IMR-90 (cell line): ENCODE data around the gene NUDT5. TPM values are rescaled to one million over a fixed set of nuclear protein-coding genes. Genes with fewer than 3 reads are reported as not detected.
A peak's percentile ranks its signal among the peaks of the same experiment; 100 is the strongest.

Experiments
- ATAC-seq: fragments of 200-7000 bp; cut with Tn5 transposase; 2 replicates; pipeline ENCODE4 v1.9.1; 2020; ENCODE audit warnings: low read depth, mild to moderate bottlenecking, moderate library complexity
- BruUV-seq: library from RNA; stranded (reverse); fragments of 400-500 nt; replicated peaks from 2 replicates; lab custom pipeline; 2021; lab: Mats Ljungman, UMichigan
- CTCF ChIA-PET: fragments of 300-600 bp; formaldehyde crosslinking; extraction: SDS; loops from one replicate; lab custom pipeline; 2021; ENCODE audit warnings: antibody characterized with exemption; lab: Yijun Ruan, JAX
- POLR2A ChIA-PET: fragments of 300-600 bp; sonication (Branson Sonifier 250); formaldehyde crosslinking; loops from one replicate; lab custom pipeline; 2022; ENCODE audit warnings: antibody characterized with exemption; ENCODE audit not compliant: unreplicated experiment; lab: Charles Lee
- DNase-seq: peaks from one replicate; pipeline ENCODE4 v3.0.0; 2013
- H2AFZ ChIP-seq: replicated peaks from 2 replicates; pipeline ENCODE3; 2013; ENCODE audit warnings: low read length, mild to moderate bottlenecking; ENCODE audit not compliant: poor library complexity
- H2AK5ac ChIP-seq: 2 replicates; pipeline ENCODE4 v1.6.1; 2013; ENCODE audit warnings: low read depth, low read length, inconsistent platforms
- H2AK9ac ChIP-seq: replicated peaks from 2 replicates; pipeline ENCODE3; 2013; ENCODE audit warnings: mild to moderate bottlenecking, low read depth, low read length, moderate library complexity; ENCODE audit not compliant: poor library complexity
- H2BK120ac ChIP-seq: 2 replicates; pipeline ENCODE4 v1.6.1; 2013; ENCODE audit warnings: low read depth, low read length, inconsistent platforms
- H2BK15ac ChIP-seq: 3 replicates; pipeline ENCODE4 v1.6.1; 2013; ENCODE audit warnings: low read depth, low read length, inconsistent platforms
- H2BK20ac ChIP-seq: 2 replicates; pipeline ENCODE4 v1.6.1; 2013; ENCODE audit warnings: low read depth, mild to moderate bottlenecking, inconsistent platforms, low read length, moderate library complexity
- H2BK5ac ChIP-seq: 2 replicates; pipeline ENCODE4 v1.6.1; 2013; ENCODE audit warnings: mild to moderate bottlenecking, low read depth, low read length, inconsistent platforms; ENCODE audit not compliant: poor library complexity, severe bottlenecking
- H3K14ac ChIP-seq: replicated peaks from 2 replicates; pipeline ENCODE4 v1.6.1; 2013; ENCODE audit warnings: low read depth, low read length, inconsistent platforms
- H3K18ac ChIP-seq: 2 replicates; pipeline ENCODE4 v1.6.1; 2013; ENCODE audit warnings: low read depth, low read length, control low read depth
- H3K23ac ChIP-seq: 2 replicates; pipeline ENCODE4 v1.6.1; 2013; ENCODE audit warnings: low read depth, low read length, inconsistent platforms
- H3K27ac ChIP-seq: 2 replicates; pipeline ENCODE4 v1.5.1; 2013; ENCODE audit warnings: mild to moderate bottlenecking, control low read depth, low read length; ENCODE audit not compliant: insufficient read depth
- H3K27me3 ChIP-seq: 2 replicates; pipeline ENCODE4 v1.6.1; 2013; ENCODE audit warnings: low read length; ENCODE audit not compliant: control insufficient read depth, insufficient read depth
- H3K36me3 ChIP-seq: 2 replicates; pipeline ENCODE4 v1.6.1; 2013; ENCODE audit warnings: low read length, mixed read lengths; ENCODE audit not compliant: control insufficient read depth, insufficient read depth
- H3K4ac ChIP-seq: 2 replicates; pipeline ENCODE4 v1.6.1; 2013; ENCODE audit warnings: low read depth, low read length, inconsistent platforms
- H3K4me1 ChIP-seq: 2 replicates; pipeline ENCODE4 v1.6.1; 2013; ENCODE audit warnings: low read length, mixed read lengths; ENCODE audit not compliant: control insufficient read depth, insufficient read depth
- H3K4me2 ChIP-seq: 2 replicates; pipeline ENCODE4 v1.6.1; 2013; ENCODE audit warnings: low read depth, mild to moderate bottlenecking, control low read depth, low read length, moderate library complexity
- H3K4me3 ChIP-seq: 2 replicates; pipeline ENCODE4 v1.5.1; 2013; ENCODE audit warnings: low read depth, mild to moderate bottlenecking, control low read depth, low read length, moderate library complexity; ENCODE audit not compliant: insufficient read depth
- H3K56ac ChIP-seq: 2 replicates; pipeline ENCODE4 v1.6.1; 2013; ENCODE audit warnings: low read length, inconsistent platforms; ENCODE audit not compliant: insufficient read depth; ENCODE audit errors: extremely low read depth
- H3K79me1 ChIP-seq, 2 experiments: 2 replicates each; pipeline ENCODE4 v1.6.1; 2013; ENCODE audit warnings: low read length in 2 of 2, inconsistent platforms in 1 of 2, low read depth in 1 of 2
- H3K9ac ChIP-seq: 2 replicates; pipeline ENCODE4 v1.6.1; 2013; ENCODE audit warnings: low read depth, low read length, control low read depth
- H3K9me1 ChIP-seq: 2 replicates; pipeline ENCODE4 v1.6.1; 2013; ENCODE audit warnings: low read length, inconsistent platforms; ENCODE audit not compliant: insufficient read depth
- H3K9me3 ChIP-seq: 2 replicates; pipeline ENCODE4 v1.6.1; 2013; ENCODE audit warnings: low read length; ENCODE audit not compliant: control insufficient read depth, insufficient read depth
- H4K20me1 ChIP-seq: 2 replicates; pipeline ENCODE4 v1.6.1; 2013; ENCODE audit warnings: low read length, inconsistent platforms; ENCODE audit not compliant: insufficient read depth
- H4K5ac ChIP-seq: 2 replicates; pipeline ENCODE4 v1.6.1; 2013; ENCODE audit warnings: mild to moderate bottlenecking, low read depth, low read length, control low read depth
- H4K8ac ChIP-seq, 2 experiments: 2 replicates each; pipeline ENCODE4 v1.6.1; 2013; ENCODE audit warnings: low read depth in 2 of 2, low read length in 2 of 2, control low read depth in 1 of 2, inconsistent platforms in 1 of 2
- H4K91ac ChIP-seq: 2 replicates; pipeline ENCODE4 v1.6.1; 2013; ENCODE audit warnings: low read depth, low read length, inconsistent platforms; ENCODE audit not compliant: insufficient read depth
- CEBPB ChIP-seq: IDR thresholded peaks from 2 replicates; pipeline ENCODE4 v1.6.1; 2012; ENCODE audit warnings: low read depth, low read length, improper control_type of control experiment
- MAFK ChIP-seq: IDR thresholded peaks from 2 replicates; pipeline ENCODE4 v1.6.1; 2012; ENCODE audit warnings: low read depth, low read length, improper control_type of control experiment
- RAD21 ChIP-seq: IDR thresholded peaks from 2 replicates; pipeline ENCODE4 v1.6.1; 2012; ENCODE audit warnings: low read length, improper control_type of control experiment
- RFX5 ChIP-seq: IDR thresholded peaks from 2 replicates; pipeline ENCODE4 v1.8.0; 2012; ENCODE audit warnings: low read depth, mild to moderate bottlenecking, low read length, moderate library complexity
- WGBS, 2 experiments: methylation state at CpG; one replicate each; pipeline versions ENCODE4 v1.1.5 to v1.1.7; 2013; ENCODE audit warnings: missing lambda C conversion rate in 2 of 2; ENCODE audit not compliant: insufficient read length in 1 of 2; ENCODE audit errors: extremely low coverage in 2 of 2; 5-methylcytosine and 5-hydroxymethylcytosine counted together
- dilution Hi-C: fragments of 300-500 bp; cut with HindIII; formaldehyde crosslinking; loops from one replicate; pipeline ENCODE4 v1.14.3; 2018; ENCODE audit warnings: low sequenced_read_pairs; ENCODE audit not compliant: unreplicated experiment
- in situ Hi-C: fragments of 300-500 bp; cut with MboI; formaldehyde crosslinking; loops from 3 replicates; pipeline ENCODE4 v1.14.3; 2019; ENCODE audit warnings: low sequenced_read_pairs, inconsistent platforms, mixed read lengths
- intact Hi-C: fragments of 100-400 bp; cut with micrococcal nuclease; formaldehyde crosslinking; loops from 2 replicates; pipeline ENCODE4 v1.10.0; 2022
- polyA plus RNA-seq, 3 experiments: library from polyadenylated mRNA; depleted of rRNA; stranded (reverse); fragments of >200 nt; gene quantifications; 2 replicates each; pipeline ENCODE4 v1.2.3, GENCODE V29; 2012; ENCODE audit warnings: low replicate concordance in 1 of 3
- total RNA-seq: library from RNA; depleted of rRNA; stranded (reverse); fragments of >200 nt; gene quantifications from 2 replicates; pipeline ENCODE4 v1.2.3, GENCODE V29; 2012

NUDT5 gene
- total and polyA plus RNA-seq, 2 of the 4 experiments (the other 2 are of a cell fraction), result 70.1 to 74.6 TPM

- dilution Hi-C loops, result no loop called here
Measured at GRCh38 chr10:12200850-12201249, 5.2 kb upstream of the NUDT5 start.

More at GRCh38 chr10:12200850-12201249, 5.2 kb upstream of the NUDT5 start:
- Histone ChIP-seq H2BK15ac (no peak overlapping the region), H2BK20ac (no peak overlapping the region), H2BK120ac (no peak overlapping the region), H4K20me1 (peaks cover 13% of the 10 kb centered on the region; the same call in 1 of the 2 replicates), H3K14ac (no peak overlapping the region), H2BK5ac (no peak overlapping the region), H3K4me3 (no peak overlapping the region), H3K4ac (no peak overlapping the region), H3K27ac (no peak overlapping the region), H2AFZ (no peak overlapping the region), H3K23ac (no peak overlapping the region), H3K36me3 (peaks cover 30% of the 10 kb centered on the region), H4K8ac (no peak overlapping the region), H3K9me3 (no peaks in the 10 kb centered on the region), H3K18ac (no peak overlapping the region), H2AK5ac (no peak overlapping the region), H2AK9ac (no peak overlapping the region), H4K91ac (no peak overlapping the region), H3K9ac (no peak overlapping the region), H3K79me1 (peaks cover 26 to 50% of the 10 kb centered on the region in 2 experiments), H3K9me1 (peaks cover 5% of the 10 kb centered on the region), H3K27me3 (no peaks in the 10 kb centered on the region), H3K4me1 (no peaks in the 10 kb centered on the region), H3K56ac (no peak overlapping the region), H3K4me2 (no peak overlapping the region), H4K5ac (no peak overlapping the region)
- ATAC-seq (no peak), DNase-seq (no peak)
- no peak for TF ChIP-seq RFX5
- TF ChIP-seq MAFK, result no peak
- peak; percentile 74 for TF ChIP-seq CEBPB
- no peak for TF ChIP-seq RAD21
- no TSS peak for BruUV-seq
- WGBS, 2 experiments, result 100% methylated on average over 3 of the region's 5 CpGs; no CpG with 5 or more reads in 1 of the 2 experiments
- in situ Hi-C loops (no loop called here), intact Hi-C loops (no loop called here)
- ChIA-PET POLR2A (no interaction called here), CTCF (interaction anchor here (1.0 to 1.2 kb wide), 2 partner anchors 14 to 899 kb away, joined by 3 read pairs; partner anchors contain the start of gene OPTN)
